Endothelial cell of umbilical vein (primary cell): Measurements from ENCODE around the gene CFAP161. TPM values are rescaled to one million over a fixed set of nuclear protein-coding genes. Genes with fewer than 3 reads are reported as not detected.

Source experiments
- BruUV-seq: library from RNA; stranded (reverse); fragments of 400-500 nt; replicated peaks from 2 replicates; lab custom pipeline; 2021; lab: Mats Ljungman, UMichigan
- CTCF ChIA-PET: fragments of 300-600, 350-600 bp; sonication (Branson Sonifier 250); formaldehyde crosslinking; loops from one replicate; lab custom pipeline; 2021; ENCODE audit warnings: antibody characterized with exemption, inconsistent platforms; lab: Charles Lee
- POLR2A ChIA-PET: fragments of 300-600, 350-600 bp; sonication (Branson Sonifier 250); formaldehyde crosslinking; loops from one replicate; lab custom pipeline; 2021; ENCODE audit warnings: antibody characterized with exemption, inconsistent platforms; lab: Charles Lee
- DNase-seq: peaks from one replicate; pipeline ENCODE4 v3.0.0-alpha.2; 2011; ENCODE audit warnings: low read depth, low spot score
- FAIRE-seq: peaks from 2 replicates; lab custom pipeline; 2011; peaks lifted over from hg19 to GRCh38; lab: Jason Lieb, UNC
- H2AFZ ChIP-seq: 2 replicates; pipeline ENCODE4 v1.6.0; 2012; ENCODE audit warnings: low read depth, low read length, control low read depth, inconsistent platforms
- H3K27ac ChIP-seq: 2 replicates; pipeline ENCODE4 v1.5.1; 2011; ENCODE audit warnings: low read depth, mild to moderate bottlenecking, control low read depth, low read length, moderate library complexity; ENCODE audit not compliant: insufficient read depth
- H3K27me3 ChIP-seq, 2 experiments: 2 replicates each; pipeline versions ENCODE4 v1.6.0 to v1.6.1; 2011; ENCODE audit warnings: low read length in 2 of 2, mixed read lengths in 1 of 2; ENCODE audit not compliant: control insufficient read depth in 2 of 2, insufficient read depth in 2 of 2
- H3K36me3 ChIP-seq, 2 experiments: 2 replicates in 1 of 2; 3 replicates in 1 of 2; pipeline ENCODE4 v1.5.1; 2011; ENCODE audit warnings: low read length in 2 of 2, mild to moderate bottlenecking in 1 of 2, moderate library complexity in 1 of 2; ENCODE audit not compliant: control insufficient read depth in 2 of 2, insufficient read depth in 2 of 2; ENCODE audit errors: extremely low read depth in 1 of 2
- H3K4me1 ChIP-seq: 3 replicates; pipeline ENCODE4 v1.5.1; 2011; ENCODE audit warnings: mild to moderate bottlenecking, low read length; ENCODE audit not compliant: control insufficient read depth, insufficient read depth; ENCODE audit errors: extremely low read depth
- H3K4me2 ChIP-seq: 2 replicates; pipeline ENCODE4 v1.6.1; 2011; ENCODE audit warnings: low read length, control low read depth, mixed read lengths; ENCODE audit not compliant: insufficient read depth
- H3K4me3 ChIP-seq, 3 experiments: fragments of 200-600 bp in 1 of 3; sonication (generic), shearing (Covaris generic) in 1 of 3; replicated peaks in 1 of 3; 2 replicates each; pipeline ENCODE4 v1.5.1; 2011 to 2016; ENCODE audit warnings: control low read depth in 3 of 3, low read length in 3 of 3, mild to moderate bottlenecking in 2 of 3, inconsistent platforms in 1 of 3, low read depth in 1 of 3, moderate library complexity in 1 of 3; ENCODE audit not compliant: insufficient read depth in 1 of 3
- H3K79me2 ChIP-seq: 2 replicates; pipeline ENCODE4 v1.6.0; 2012; ENCODE audit warnings: low read length, inconsistent platforms; ENCODE audit not compliant: control insufficient read depth, insufficient read depth
- H3K9ac ChIP-seq: replicated peaks from 2 replicates; pipeline ENCODE3; 2011; ENCODE audit warnings: low read length, control low read depth; ENCODE audit not compliant: insufficient read depth; ENCODE audit errors: extremely low read depth
- H3K9me1 ChIP-seq: replicated peaks from 3 replicates; pipeline ENCODE4 v1.6.0; 2011; ENCODE audit warnings: mild to moderate bottlenecking, low read length; ENCODE audit not compliant: control insufficient read depth, insufficient read depth; ENCODE audit errors: extremely low read depth
- H3K9me3 ChIP-seq: replicated peaks from 2 replicates; pipeline ENCODE4 v1.5.1; 2012; ENCODE audit warnings: low read length, inconsistent platforms; ENCODE audit not compliant: control insufficient read depth, insufficient read depth
- H4K20me1 ChIP-seq: replicated peaks from 2 replicates; pipeline ENCODE3; 2011; ENCODE audit warnings: mild to moderate bottlenecking, low read length; ENCODE audit not compliant: control insufficient read depth, insufficient read depth; ENCODE audit errors: extremely low read depth
- CTCF ChIP-seq, 2 donors: IDR thresholded peaks; 1 replicate in 1 of 2; 2 replicates in 1 of 2; pipeline ENCODE4 v1.5.1; 2011; ENCODE audit warnings: low read length in 2 of 2, mild to moderate bottlenecking in 2 of 2, moderate library complexity in 2 of 2, control low read depth in 1 of 2, inconsistent platforms in 1 of 2, low read depth in 1 of 2; ENCODE audit not compliant: insufficient read depth in 1 of 2; ENCODE audit errors: extremely low read depth in 1 of 2
- EZH2 ChIP-seq: IDR thresholded peaks from 2 replicates; pipeline ENCODE4 v1.6.1; 2012; ENCODE audit warnings: borderline replicate concordance, low read depth, mild to moderate bottlenecking, moderate library complexity, low read length, inconsistent platforms; ENCODE audit not compliant: severe bottlenecking
- FOS ChIP-seq: IDR thresholded peaks from 2 replicates; pipeline ENCODE4 v1.6.1; 2011; ENCODE audit warnings: mild to moderate bottlenecking, low read length, moderate library complexity, borderline replicate concordance; ENCODE audit not compliant: insufficient read depth
- GATA2 ChIP-seq: IDR thresholded peaks from 2 replicates; pipeline ENCODE4 v1.7.0; 2011; ENCODE audit warnings: low read depth, mild to moderate bottlenecking, moderate library complexity, mixed read lengths, low read length; ENCODE audit not compliant: insufficient read length, insufficient read depth
- JUN ChIP-seq: IDR thresholded peaks from 2 replicates; pipeline ENCODE4 v1.6.1; 2011; ENCODE audit warnings: borderline replicate concordance, low read depth; ENCODE audit not compliant: insufficient read length, insufficient read depth
- MAX ChIP-seq: IDR thresholded peaks from 2 replicates; pipeline ENCODE4 v1.6.1; 2011; ENCODE audit not compliant: insufficient read depth, insufficient read length
- MYC ChIP-seq: IDR thresholded peaks from one replicate; pipeline ENCODE4 v1.6.1; 2011; ENCODE audit warnings: mild to moderate bottlenecking, low read depth, low read length
- POLR2A ChIP-seq: IDR thresholded peaks from 2 replicates; pipeline ENCODE4 v1.6.1; 2012; ENCODE audit warnings: low read depth, mild to moderate bottlenecking, control low read depth, low read length
- POLR2AphosphoS5 ChIP-seq: IDR thresholded peaks from 2 replicates; pipeline ENCODE4 v1.6.1; 2012; ENCODE audit warnings: low read depth, mild to moderate bottlenecking, control low read depth, low read length, moderate library complexity; ENCODE audit not compliant: insufficient read depth
- dilution Hi-C: fragments of 300-500 bp; cut with MboI; formaldehyde crosslinking; loops from one replicate; pipeline ENCODE4 v1.15.0; 2019; ENCODE audit warnings: low sequenced_read_pairs; ENCODE audit not compliant: extremely low pct_ligation_motif_present
- intact Hi-C: fragments of 100-400 bp; cut with micrococcal nuclease; formaldehyde crosslinking; loops from one replicate; pipeline ENCODE4 v1.10.0; 2022
- polyA plus RNA-seq, 4 experiments: library from polyadenylated mRNA; depleted of rRNA in 3 of 4; stranded (reverse) in 3 of 4; unstranded in 1 of 4; fragments of >200 nt; gene quantifications; 2 replicates each; pipeline versions ENCODE4 v1.2.1 to v1.2.3, GENCODE V29; 2011 to 2012; ENCODE audit warnings: missing spikeins in 1 of 4
- total RNA-seq: library from RNA; stranded (reverse); gene quantifications from 2 replicates; pipeline ENCODE4 v1.2.3, GENCODE V29; 2021

The CFAP161 gene
- total and polyA plus RNA-seq, 2 donors (not counting 3 experiments of a cell fraction or from before 2014, with no cell fraction given): 0.08 TPM; not detected in 1

GRCh38 chr15:81190922-81191507, 56.9 kb downstream of the CFAP161 start:
- intact Hi-C loops: no loop called here
- H3K27ac ChIP-seq: no peak overlapping the region

GRCh38 chr15:81191701-81192100, 57.6 kb downstream of the CFAP161 start:
- no peaks in the 10 kb centered on the region for H3K9me1 ChIP-seq
- intact Hi-C loops: no loop called here
- no peaks in the 10 kb centered on the region for H3K27me3 ChIP-seq
- H3K9me3 ChIP-seq: no peaks in the 10 kb centered on the region
- no peak overlapping the region for H3K9ac ChIP-seq
- no peaks in the 10 kb centered on the region for H4K20me1 ChIP-seq
- POLR2A ChIA-PET: no interaction called here
- H3K27ac ChIP-seq: no peak overlapping the region
- no peaks in the 10 kb centered on the region for H3K4me1 ChIP-seq
- CTCF ChIA-PET: interaction anchor here (0.9 to 2.1 kb wide), 4 partner anchors 14 to 74 kb away, joined by 3 to 6 read pairs (median 4); no protein-coding TSS in a partner anchor
- H3K79me2 ChIP-seq: no peaks in the 10 kb centered on the region
- DNase-seq: no peak
- H3K4me3 ChIP-seq: no peak overlapping the region
- TF ChIP-seq GATA2 (no peak), MAX (no peak), POLR2A (no peak), MYC (no peak), FOS (no peak), CTCF (IDR thresholded peaks at IDR 0.05; ENCODE audit: extremely low read depth in 1 of 2, insufficient read depth in 1 of 2, low read depth in 1 of 2, low read length in 2 of 2) (no peak), POLR2AphosphoS5 (no peak), EZH2 (no peak), JUN (no peak)
- H3K36me3 ChIP-seq: no peaks in the 10 kb centered on the region
- dilution Hi-C loops: no loop called here
- no peak overlapping the region for H3K4me2 ChIP-seq
- no TSS peak for BruUV-seq
- H2AFZ ChIP-seq: no peak overlapping the region
- no peak for FAIRE-seq

More at GRCh38 chr15:81190922-81191507, 56.9 kb downstream of the CFAP161 start:
- Histone ChIP-seq H3K9me3 (no peaks in the 10 kb centered on the region), H4K20me1 (no peaks in the 10 kb centered on the region), H3K4me3 (no peak overlapping the region), H3K79me2 (no peaks in the 10 kb centered on the region), H3K27me3 (no peaks in the 10 kb centered on the region), H3K4me2 (no peak overlapping the region), H2AFZ (no peak overlapping the region), H3K9ac (no peak overlapping the region), H3K4me1 (no peaks in the 10 kb centered on the region), H3K9me1 (no peaks in the 10 kb centered on the region), H3K36me3 (no peaks in the 10 kb centered on the region)
- ChIA-PET POLR2A (no interaction called here), CTCF (interaction anchor here (0.9 to 2.1 kb wide), 3 partner anchors 15 to 75 kb away, joined by 3 to 6 read pairs (median 4); no protein-coding TSS in a partner anchor)
- dilution Hi-C loops: no loop called here
- no TSS peak for BruUV-seq
- no peak for TF ChIP-seq FOS
- no peak for FAIRE-seq
- DNase-seq: no peak
